Stimulated activated CD8-positive, alpha-beta memory T cell treated with anti-CD3 and anti-CD28 coated beads, Interleukin-7, amount 100 ng/mL, for 48 hours (primary cell): Measurements from ENCODE around the gene OR52J3.

Experiments
- DNase-seq, 2 donors: peaks; one replicate each; pipeline ENCODE4 v3.0.0-alpha.2; 2020; ENCODE audit warnings: low read depth in 1 of 2; ENCODE audit errors: extremely low read depth in 1 of 2

OR52J3 gene

DNA sequence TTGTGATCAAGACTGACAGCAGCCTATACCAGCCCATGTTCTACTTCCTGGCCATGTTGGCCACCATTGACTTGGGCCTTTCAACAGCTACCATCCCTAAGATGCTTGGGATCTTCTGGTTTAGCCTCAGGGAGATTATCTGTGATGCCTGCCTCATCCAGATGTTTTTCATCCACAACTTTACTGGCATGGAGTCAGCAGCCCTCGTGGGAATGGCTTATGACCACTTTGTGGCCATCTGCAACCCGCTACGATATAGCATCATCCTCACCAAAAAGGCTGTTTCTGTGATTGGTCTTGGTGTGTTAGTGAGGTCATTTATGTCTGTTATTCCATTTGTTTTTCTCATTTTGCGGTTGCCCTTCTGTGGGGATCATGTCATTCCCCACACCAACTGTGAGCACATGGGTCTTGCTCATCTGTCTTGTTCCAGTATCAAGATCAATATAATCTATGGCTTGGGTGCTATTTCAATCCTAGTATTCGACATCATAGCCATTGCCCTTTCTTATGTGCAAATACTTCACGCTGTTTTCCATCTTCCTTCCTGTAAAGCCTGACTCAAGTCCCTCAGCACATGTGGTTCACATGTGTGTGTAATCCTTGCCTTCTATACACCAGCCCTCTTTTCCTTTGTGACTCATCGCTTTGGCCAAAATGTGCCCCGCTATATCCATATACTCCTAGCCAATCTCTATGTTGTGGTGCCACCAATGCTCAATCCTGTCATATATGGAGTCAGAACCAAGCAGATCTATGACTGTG, 46.7 kb downstream of the OR52J3 start:
- DNase-seq: no peak

- DNase-seq: no peak
These were observed 49.7 kb downstream of the OR52J3 start for GRCh38 chr11:5096011-5096410.
